Suprapubic skin (tissue), 4 donors: ENCODE data around the gene FTCDNL1. TPM values are rescaled to one million over a fixed set of nuclear protein-coding genes. Genes with fewer than 3 reads are reported as not detected.

Experiments
- DNase-seq, 2 donors: peaks; one replicate each; pipeline ENCODE4 v3.0.0-alpha.2; 2019; ENCODE audit warnings: low spot score in 2 of 2
- H3K27ac ChIP-seq: fragments of 200-600 bp; sonication (generic); one replicate; pipeline ENCODE4 v1.5.1; 2019
- H3K27me3 ChIP-seq: fragments of 200-600 bp; sonication (generic); one replicate; pipeline ENCODE4 v1.5.1; 2019
- H3K36me3 ChIP-seq: fragments of 200-600 bp; sonication (generic); one replicate; pipeline ENCODE4 v1.5.1; 2019
- H3K4me1 ChIP-seq: fragments of 200-600 bp; sonication (generic); one replicate; pipeline ENCODE4 v1.5.1; 2019
- H3K4me3 ChIP-seq: fragments of 200-600 bp; sonication (generic); one replicate; pipeline ENCODE4 v1.5.1; 2019; ENCODE audit warnings: mild to moderate bottlenecking
- H3K9me3 ChIP-seq: fragments of 200-600 bp; sonication (generic); one replicate; pipeline ENCODE4 v1.5.1; 2019
- CTCF ChIP-seq, 2 donors: fragments of 200-600 bp in 1 of 2; fragments of 450-650 bp in 1 of 2; sonication (generic) in 1 of 2; IDR thresholded peaks; one replicate each; pipeline ENCODE4 v1.5.1; 2016 to 2019; ENCODE audit warnings: antibody characterized with exemption in 2 of 2, mild to moderate bottlenecking in 1 of 2, moderate library complexity in 1 of 2
- EP300 ChIP-seq: sonication (generic); formaldehyde crosslinking; IDR thresholded peaks from one replicate; pipeline ENCODE4 v1.6.1; 2017; ENCODE audit warnings: antibody characterized with exemption
- POLR2A ChIP-seq, 2 donors: fragments of 450-650 bp; IDR thresholded peaks; one replicate each; pipeline ENCODE4 v1.6.1; 2017; ENCODE audit warnings: antibody characterized with exemption in 2 of 2, mild to moderate bottlenecking in 2 of 2, moderate library complexity in 2 of 2
- POLR2AphosphoS5 ChIP-seq, 3 donors: sonication (generic); formaldehyde crosslinking; IDR thresholded peaks; one replicate each; pipeline ENCODE4 v1.6.1; 2017; ENCODE audit warnings: antibody characterized with exemption in 3 of 3
- WGBS: methylation state at CpG from one replicate; pipeline ENCODE4 v1.1.5; 2018; 5-methylcytosine and 5-hydroxymethylcytosine counted together
- total RNA-seq, 4 donors: library from RNA; depleted of rRNA; stranded (reverse); fragments of >200 nt; gene quantifications; one replicate each; pipeline ENCODE4 v1.1.0, GENCODE V29; 2016

The FTCDNL1 gene
- total RNA-seq, 4 donors from 2014 or later = 2.8 to 7.3 (median 5.5) TPM

GRCh38 chr2:199868431-199869226 is 17.6 kb upstream of the FTCDNL1 start:
- no peak for DNase-seq
- 64% methylated on average over 5 of the region's 5 CpGs for WGBS
- Histone ChIP-seq H3K4me3 (no peak overlapping the region), H3K27ac (no peak overlapping the region), H3K36me3 (no peaks in the 10 kb centered on the region), H3K27me3 (no peaks in the 10 kb centered on the region), H3K4me1 (no peaks in the 10 kb centered on the region), H3K9me3 (no peaks in the 10 kb centered on the region)
- TF ChIP-seq POLR2A (IDR thresholded peaks at IDR 0.05) = no peak
- TF ChIP-seq EP300 = no peak
- TF ChIP-seq CTCF (IDR thresholded peaks at IDR 0.05) = no peak
- TF ChIP-seq POLR2AphosphoS5 (IDR thresholded peaks at IDR 0.05) = no peak

- H3K4me3 ChIP-seq = no peak overlapping the region
- no peak overlapping the region for H3K27ac ChIP-seq
- WGBS = 94% methylated on average over 4 of the region's 4 CpGs
- DNase-seq = no peak
- no peak for TF ChIP-seq EP300
- TF ChIP-seq POLR2AphosphoS5 (IDR thresholded peaks at IDR 0.05) = no peak
- TF ChIP-seq CTCF (IDR thresholded peaks at IDR 0.05) = no peak
- TF ChIP-seq POLR2A (IDR thresholded peaks at IDR 0.05) = no peak
- H3K9me3 ChIP-seq = no peaks in the 10 kb centered on the region
- no peaks in the 10 kb centered on the region for H3K4me1 ChIP-seq
- no peaks in the 10 kb centered on the region for H3K36me3 ChIP-seq
- H3K27me3 ChIP-seq = no peaks in the 10 kb centered on the region
Observed at GRCh38 chr2:199865905-199866304, 14.9 kb upstream of the FTCDNL1 start.

GRCh38 chr2:199862788-199863187 is 11.8 kb upstream of the FTCDNL1 start:
- Histone ChIP-seq H3K27ac (no peak overlapping the region), H3K27me3 (peaks cover 5% of the 10 kb centered on the region), H3K4me1 (no peaks in the 10 kb centered on the region), H3K36me3 (no peaks in the 10 kb centered on the region), H3K4me3 (no peak overlapping the region), H3K9me3 (no peaks in the 10 kb centered on the region)
- no peak for DNase-seq
- 62% methylated on average over 3 of the region's 3 CpGs for WGBS
- TF ChIP-seq POLR2A (IDR thresholded peaks at IDR 0.05) (no peak), CTCF (IDR thresholded peaks at IDR 0.05) (no peak), EP300 (no peak), POLR2AphosphoS5 (IDR thresholded peaks at IDR 0.05) (no peak)

GRCh38 chr2:199861132-199861774 is 10.3 kb upstream of the FTCDNL1 start:
- WGBS = 7% methylated on average over 4 of the region's 4 CpGs
- TF ChIP-seq EP300 = no peak
- peak in 1 of 2 donors; percentile 48 for TF ChIP-seq CTCF (IDR thresholded peaks at IDR 0.05)
- H3K36me3 ChIP-seq = no peaks in the 10 kb centered on the region
- H3K27ac ChIP-seq = no peak overlapping the region
- no peaks in the 10 kb centered on the region for H3K9me3 ChIP-seq
- H3K4me3 ChIP-seq = no peak overlapping the region
- H3K27me3 ChIP-seq = peaks cover 7% of the 10 kb centered on the region
- H3K4me1 ChIP-seq = no peaks in the 10 kb centered on the region
- DNase-seq = no peak

GRCh38 chr2:199855812-199856211 is 4.8 kb upstream of the FTCDNL1 start:
- no peaks in the 10 kb centered on the region for H3K9me3 ChIP-seq
- no peaks in the 10 kb centered on the region for H3K36me3 ChIP-seq
- peaks cover 7% of the 10 kb centered on the region for H3K27me3 ChIP-seq
- 77% methylated on average over 4 of the region's 4 CpGs for WGBS
- no peak for TF ChIP-seq POLR2A (IDR thresholded peaks at IDR 0.05)
- TF ChIP-seq POLR2AphosphoS5 (IDR thresholded peaks at IDR 0.05) = no peak
- TF ChIP-seq CTCF (IDR thresholded peaks at IDR 0.05) = no peak
- H3K4me3 ChIP-seq = no peak overlapping the region
- peaks cover 6% of the 10 kb centered on the region for H3K4me1 ChIP-seq
- no peak for DNase-seq
- no peak overlapping the region for H3K27ac ChIP-seq
